ENCODE results near the gene CAMK4.

Gene CAMK4

DNA sequence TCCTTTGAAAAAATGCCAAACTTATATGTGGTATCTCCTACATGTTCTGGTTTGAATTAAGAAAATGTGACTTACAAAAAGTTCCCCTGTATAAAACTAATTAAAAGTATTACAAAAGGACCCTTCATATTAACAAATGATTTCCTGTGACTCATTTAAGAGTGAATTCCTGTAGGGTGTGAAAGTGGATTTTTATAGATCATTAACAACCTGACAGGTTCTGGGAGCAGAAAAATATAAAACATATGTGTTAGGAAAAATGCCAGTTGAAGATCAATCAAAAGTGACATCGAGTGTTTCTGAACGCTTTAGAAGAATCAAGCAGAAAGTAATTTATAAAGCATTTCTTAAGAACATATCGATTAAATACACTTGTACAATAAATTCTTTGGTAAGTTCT is 35.5 kb downstream of the CAMK4 start:
- TF ChIP-seq, protein P1, sequence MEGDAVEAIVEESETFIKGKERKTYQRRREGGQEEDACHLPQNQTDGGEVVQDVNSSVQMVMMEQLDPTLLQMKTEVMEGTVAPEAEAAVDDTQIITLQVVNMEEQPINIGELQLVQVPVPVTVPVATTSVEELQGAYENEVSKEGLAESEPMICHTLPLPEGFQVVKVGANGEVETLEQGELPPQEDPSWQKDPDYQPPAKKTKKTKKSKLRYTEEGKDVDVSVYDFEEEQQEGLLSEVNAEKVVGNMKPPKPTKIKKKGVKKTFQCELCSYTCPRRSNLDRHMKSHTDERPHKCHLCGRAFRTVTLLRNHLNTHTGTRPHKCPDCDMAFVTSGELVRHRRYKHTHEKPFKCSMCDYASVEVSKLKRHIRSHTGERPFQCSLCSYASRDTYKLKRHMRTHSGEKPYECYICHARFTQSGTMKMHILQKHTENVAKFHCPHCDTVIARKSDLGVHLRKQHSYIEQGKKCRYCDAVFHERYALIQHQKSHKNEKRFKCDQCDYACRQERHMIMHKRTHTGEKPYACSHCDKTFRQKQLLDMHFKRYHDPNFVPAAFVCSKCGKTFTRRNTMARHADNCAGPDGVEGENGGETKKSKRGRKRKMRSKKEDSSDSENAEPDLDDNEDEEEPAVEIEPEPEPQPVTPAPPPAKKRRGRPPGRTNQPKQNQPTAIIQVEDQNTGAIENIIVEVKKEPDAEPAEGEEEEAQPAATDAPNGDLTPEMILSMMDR (IDR thresholded peaks at IDR 0.05; ENCODE audit: extremely low read depth, insufficient read depth, missing control alignments): no peak
- no peak for DNase-seq (ENCODE audit: low spot score)
- in situ Hi-C loops (cut with MboI; ENCODE audit: low pct_unique_long_range_greater_than_20kb, low sequenced_read_pairs, unreplicated experiment): loop anchor here (25.0 kb wide), 1 partner anchor 522 kb away; the partner anchor contains the start of genes SLC25A46 and TMEM232

DNA sequence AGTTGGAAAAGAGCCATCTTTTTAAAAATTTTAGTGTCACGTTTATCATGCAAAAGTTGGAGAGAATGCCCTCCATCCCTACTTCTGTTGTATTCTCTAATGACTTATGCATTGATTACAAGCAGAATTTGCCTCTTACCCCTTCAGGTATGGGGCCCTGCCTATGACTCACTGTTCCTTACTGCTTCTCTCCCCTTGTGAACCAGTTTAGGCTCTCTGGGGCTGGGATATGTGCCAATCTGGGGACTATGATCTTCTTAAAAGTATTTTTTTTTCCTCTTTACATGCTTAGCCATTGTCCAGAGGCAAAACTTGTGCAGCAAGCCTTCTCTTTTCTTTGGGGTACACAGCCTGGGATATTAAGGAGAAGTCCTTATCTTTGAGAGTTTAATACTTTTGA is 37.4 kb downstream of the CAMK4 start:
- DNase-seq (ENCODE audit: low spot score): no peak
- TF ChIP-seq, protein P1 (IDR thresholded peaks at IDR 0.05; ENCODE audit: extremely low read depth, insufficient read depth, missing control alignments): no peak
- in situ Hi-C loops (cut with MboI; ENCODE audit: low pct_unique_long_range_greater_than_20kb, low sequenced_read_pairs, unreplicated experiment): loop anchor here (25.0 kb wide), 1 partner anchor 524 kb away; the partner anchor contains the start of genes SLC25A46 and TMEM232

DNA sequence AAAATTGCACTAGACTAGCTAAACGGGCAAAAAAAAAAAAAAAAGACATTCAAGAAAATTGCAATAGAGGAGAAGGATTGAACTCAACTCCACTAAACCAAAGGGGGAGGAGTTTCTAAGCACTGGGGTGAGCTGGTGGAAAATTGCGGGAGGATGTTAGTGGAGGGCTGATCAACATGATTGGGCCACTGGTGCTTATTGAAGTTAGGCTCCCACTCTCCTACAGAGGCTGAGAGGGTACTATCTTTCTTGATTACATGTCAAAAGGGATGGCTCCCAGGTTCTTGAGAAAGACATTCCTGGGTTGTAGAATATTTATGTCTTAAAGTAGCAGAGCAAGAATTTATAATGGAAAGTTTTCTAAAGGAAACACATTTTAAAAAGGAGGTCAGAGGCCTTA is 38.0 kb downstream of the CAMK4 start:
- TF ChIP-seq, protein P1 (IDR thresholded peaks at IDR 0.05; ENCODE audit: extremely low read depth, insufficient read depth, missing control alignments): no peak
- in situ Hi-C loops (cut with MboI; ENCODE audit: low pct_unique_long_range_greater_than_20kb, low sequenced_read_pairs, unreplicated experiment): loop anchor here (25.0 kb wide), 1 partner anchor 525 kb away; the partner anchor contains the start of genes SLC25A46 and TMEM232
- DNase-seq (ENCODE audit: low spot score): no peak

DNA sequence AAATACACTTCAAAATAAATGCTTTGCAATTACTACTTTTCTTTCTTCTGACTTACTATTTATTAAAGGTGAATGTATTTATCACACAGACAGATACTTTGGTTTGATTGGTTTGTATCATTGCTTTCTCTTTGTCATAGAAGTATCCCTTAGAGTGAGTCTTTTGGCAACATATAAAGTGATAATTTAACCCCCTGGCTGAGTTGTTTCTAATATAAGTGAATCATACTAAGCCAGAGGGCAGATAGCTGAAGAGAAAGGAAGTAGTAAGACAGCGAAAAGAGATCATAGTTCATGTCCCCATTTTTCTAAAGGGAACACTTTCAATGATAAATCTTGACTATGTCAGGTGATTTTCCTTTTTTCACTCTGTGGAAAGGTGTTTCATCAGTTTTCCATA is 38.6 kb downstream of the CAMK4 start:
- in situ Hi-C loops (cut with MboI; ENCODE audit: low pct_unique_long_range_greater_than_20kb, low sequenced_read_pairs, unreplicated experiment): loop anchor here (25.0 kb wide), 1 partner anchor 526 kb away; the partner anchor contains the start of genes SLC25A46 and TMEM232
- TF ChIP-seq, protein P1 (IDR thresholded peaks at IDR 0.05; ENCODE audit: extremely low read depth, insufficient read depth, missing control alignments): no peak

DNA sequence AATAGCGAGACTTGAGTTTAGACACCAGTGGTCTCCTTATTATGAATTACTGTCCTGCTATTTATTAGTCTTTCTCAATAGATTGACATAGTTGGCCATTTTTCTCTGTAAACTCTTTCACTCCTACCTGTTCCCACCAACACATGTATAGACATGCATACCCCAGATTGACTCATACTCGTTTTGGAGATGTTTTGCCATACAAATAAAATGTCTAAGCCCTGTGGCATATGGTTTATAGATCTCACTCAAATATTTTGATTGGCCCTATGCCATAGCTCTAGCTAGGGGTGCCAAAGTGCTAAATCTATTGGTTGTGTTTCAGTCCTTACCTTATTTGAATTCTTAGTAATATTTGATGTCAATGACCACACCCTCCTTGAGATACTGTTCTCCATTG is 42.3 kb downstream of the CAMK4 start:
- no peak for DNase-seq (ENCODE audit: low spot score)
- TF ChIP-seq, protein P1 (IDR thresholded peaks at IDR 0.05; ENCODE audit: extremely low read depth, insufficient read depth, missing control alignments): no peak
- in situ Hi-C loops (cut with MboI; ENCODE audit: low pct_unique_long_range_greater_than_20kb, low sequenced_read_pairs, unreplicated experiment): loop anchor here (25.0 kb wide), 1 partner anchor 529 kb away; the partner anchor contains the start of genes SLC25A46 and TMEM232

More for the DNA sequence above, 38.6 kb downstream of the CAMK4 start:
- DNase-seq (ENCODE audit: low spot score): no peak

DNA sequence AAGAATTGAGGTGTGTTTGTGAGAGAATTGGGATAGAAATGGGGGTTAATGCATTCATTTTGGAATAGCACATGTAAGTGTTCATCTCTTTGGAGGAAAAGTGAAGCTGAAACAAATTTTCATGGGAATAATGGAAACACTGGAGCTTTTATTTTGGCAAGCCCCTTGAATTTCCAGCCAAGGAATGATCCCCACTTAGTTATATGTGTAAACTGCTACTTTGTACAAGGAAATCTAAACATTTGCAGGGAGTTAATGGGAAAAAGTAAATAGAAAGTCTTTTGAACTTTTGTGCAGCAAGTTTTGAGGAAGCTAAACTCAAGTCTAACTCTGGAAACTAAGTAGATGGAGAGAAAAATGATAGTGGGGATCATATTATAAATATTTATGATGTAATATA is 44.1 kb downstream of the CAMK4 start:
- TF ChIP-seq, protein P1 (IDR thresholded peaks at IDR 0.05; ENCODE audit: extremely low read depth, insufficient read depth, missing control alignments): no peak
- DNase-seq (ENCODE audit: low spot score): no peak
- in situ Hi-C loops (cut with MboI; ENCODE audit: low pct_unique_long_range_greater_than_20kb, low sequenced_read_pairs, unreplicated experiment): loop anchor here (25.0 kb wide), 1 partner anchor 531 kb away; the partner anchor contains the start of genes SLC25A46 and TMEM232

Measured in GM13977 (cell line).